PC-3 (cell line): ENCODE data around the gene ATE1. TPM values are rescaled to one million over a fixed set of nuclear protein-coding genes. Genes with fewer than 3 reads are reported as not detected.

Experiments used
- ATAC-seq: fragments of 200-7000 bp; cut with Tn5 transposase; 2 replicates; pipeline ENCODE4 v1.9.1; 2020; ENCODE audit warnings: mild to moderate bottlenecking, moderate library complexity
- BruUV-seq: library from RNA; stranded (reverse); fragments of 400-500 nt; replicated peaks from 2 replicates; lab custom pipeline; 2021; lab: Mats Ljungman, UMichigan
- CTCF ChIA-PET: fragments of 300-600 bp; sonication (Branson Sonifier 250); formaldehyde crosslinking; loops from one replicate; lab custom pipeline; 2022; ENCODE audit warnings: antibody characterized with exemption; lab: Charles Lee
- POLR2A ChIA-PET: fragments of 300-600 bp; sonication (Branson Sonifier 250); formaldehyde crosslinking; loops from one replicate; lab custom pipeline; 2022; ENCODE audit warnings: antibody characterized with exemption; ENCODE audit not compliant: unreplicated experiment; lab: Charles Lee
- DNase-seq: peaks from one replicate; pipeline ENCODE4 v3.0.0-alpha.2; 2015
- H2AFZ ChIP-seq: fragments of 300-600 bp; sonication (generic); 2 replicates; pipeline ENCODE4 v1.6.0; 2016; ENCODE audit warnings: antibody characterized with exemption, low read length
- H3F3A ChIP-seq: fragments of 300-600 bp; sonication (generic); one replicate; pipeline ENCODE4 v1.6.0; 2017; ENCODE audit warnings: antibody characterized with exemption, low read length, control low read depth, mild to moderate bottlenecking; ENCODE audit not compliant: unreplicated experiment
- H3K27ac ChIP-seq: fragments of 300-600 bp; sonication (generic); 2 replicates; pipeline ENCODE4 v1.5.1; 2016; ENCODE audit warnings: mild to moderate bottlenecking, low read length
- H3K27me3 ChIP-seq: fragments of 300-600 bp; sonication (generic); 2 replicates; pipeline ENCODE4 v1.6.1; 2016; ENCODE audit warnings: low read length, mixed read lengths
- H3K36me3 ChIP-seq: fragments of 300-600 bp; sonication (generic); 2 replicates; pipeline ENCODE4 v1.6.1; 2016; ENCODE audit warnings: low read depth, mixed run types, low read length, mixed read lengths
- H3K4me1 ChIP-seq: fragments of 300-600 bp; sonication (generic); 2 replicates; pipeline ENCODE4 v1.5.1; 2016; ENCODE audit warnings: low read length; ENCODE audit not compliant: insufficient read depth
- H3K4me2 ChIP-seq: fragments of 300-600 bp; sonication (generic); 2 replicates; pipeline ENCODE4 v1.6.0; 2016; ENCODE audit warnings: low read length
- H3K4me3 ChIP-seq: fragments of 300-600 bp; sonication (generic); 2 replicates; pipeline ENCODE4 v1.5.1; 2016; ENCODE audit warnings: mild to moderate bottlenecking, low read length, mixed read lengths
- H3K79me2 ChIP-seq: fragments of 300-600 bp; sonication (generic); 2 replicates; pipeline ENCODE4 v1.6.1; 2017; ENCODE audit warnings: low read length, mixed read lengths
- H3K9ac ChIP-seq: fragments of 300-600 bp; sonication (generic); 2 replicates; pipeline ENCODE4 v1.6.0; 2016; ENCODE audit warnings: mild to moderate bottlenecking, low read length
- H3K9me2 ChIP-seq: fragments of 300-600 bp; sonication (generic); replicated peaks from 2 replicates; pipeline ENCODE4 v1.6.1; 2016; ENCODE audit warnings: mixed run types, low read length, mixed read lengths
- H3K9me3 ChIP-seq: fragments of 300-600 bp; sonication (generic); 2 replicates; pipeline ENCODE4 v1.6.1; 2016; ENCODE audit warnings: low read length, mixed read lengths
- H4K20me1 ChIP-seq: fragments of 300-600 bp; sonication (generic); 2 replicates; pipeline ENCODE4 v1.6.1; 2016; ENCODE audit warnings: low read length, mixed read lengths
- CTCF ChIP-seq: fragments of 300-600 bp; sonication (generic); conservative IDR thresholded peaks from 2 replicates; pipeline ENCODE4 v1.5.1; 2017; ENCODE audit warnings: antibody characterized with exemption, low read depth, mild to moderate bottlenecking, low read length
- EZH2 ChIP-seq: fragments of 300-600 bp; sonication (generic); IDR thresholded peaks from one replicate; pipeline ENCODE4 v1.6.1; 2017; ENCODE audit warnings: antibody characterized with exemption, mild to moderate bottlenecking, low read length; ENCODE audit not compliant: unreplicated experiment
- EZH2phosphoT487 ChIP-seq: fragments of 300-600 bp; sonication (generic); IDR thresholded peaks from 2 replicates; pipeline ENCODE4 v1.6.1; 2018; ENCODE audit warnings: mild to moderate bottlenecking, antibody characterized with exemption, low read length, borderline replicate concordance
- intact Hi-C: fragments of 100-400 bp; cut with micrococcal nuclease; formaldehyde crosslinking; loops from 2 replicates; pipeline ENCODE4 v1.9.0; 2023
- total RNA-seq: library from RNA; depleted of rRNA; stranded (reverse); fragments of >200 nt; gene quantifications from 2 replicates; pipeline ENCODE4 v1.2.3, GENCODE V29; 2014

ATE1 gene
- total RNA-seq, 1 experiment from 2014 or later: 12.8 TPM

- ATAC-seq (no peak), DNase-seq (no peak)
- no peaks in the 10 kb centered on the region for H4K20me1 ChIP-seq
- TF ChIP-seq EZH2: no peak
- no peak for TF ChIP-seq CTCF
- TF ChIP-seq EZH2phosphoT487: no peak
- H3K9me3 ChIP-seq: no peaks in the 10 kb centered on the region
- no peak overlapping the region for H3K9ac ChIP-seq
- no TSS peak for BruUV-seq
- H3K27me3 ChIP-seq: no peaks in the 10 kb centered on the region
- no peak overlapping the region for H2AFZ ChIP-seq
- no peaks in the 10 kb centered on the region for H3K9me2 ChIP-seq
- no peaks in the 10 kb centered on the region for H3K79me2 ChIP-seq
- CTCF ChIA-PET: no interaction called here
- no peaks in the 10 kb centered on the region for H3K36me3 ChIP-seq
- POLR2A ChIA-PET: no interaction called here
- H3K27ac ChIP-seq: no peak overlapping the region
- no peak overlapping the region for H3K4me3 ChIP-seq
- H3K4me1 ChIP-seq: no peaks in the 10 kb centered on the region
- no peaks in the 10 kb centered on the region for H3F3A ChIP-seq
- intact Hi-C loops: loop anchor here (10.0 kb wide), 1 partner anchor 88 kb away; no protein-coding TSS in a partner anchor
- no peak overlapping the region for H3K4me2 ChIP-seq
Observed at GRCh38 chr10:121747163-121747775, 180.6 kb downstream of the ATE1 start.

- ChIA-PET CTCF (no interaction called here), POLR2A (no interaction called here)
- Histone ChIP-seq H3K36me3 (no peaks in the 10 kb centered on the region), H3K4me2 (no peak overlapping the region), H3K79me2 (no peaks in the 10 kb centered on the region), H3K4me3 (no peak overlapping the region), H3K9me2 (no peaks in the 10 kb centered on the region), H2AFZ (no peak overlapping the region), H3F3A (no peaks in the 10 kb centered on the region), H3K9me3 (no peaks in the 10 kb centered on the region), H4K20me1 (no peaks in the 10 kb centered on the region), H3K27ac (no peak overlapping the region), H3K4me1 (no peaks in the 10 kb centered on the region), H3K27me3 (no peaks in the 10 kb centered on the region), H3K9ac (no peak overlapping the region)
- intact Hi-C loops: loop anchor here (10.0 kb wide), 1 partner anchor 93 kb away; no protein-coding TSS in a partner anchor
- ATAC-seq: no peak
- DNase-seq: no peak
- BruUV-seq: no TSS peak
- TF ChIP-seq CTCF (no peak), EZH2 (no peak), EZH2phosphoT487 (no peak)
Observed at GRCh38 chr10:121741248-121741792, 186.5 kb downstream of the ATE1 start.

GRCh38 chr10:121740069-121740468 is 187.8 kb downstream of the ATE1 start:
- Histone ChIP-seq H3K27me3 (no peaks in the 10 kb centered on the region), H3K9me3 (no peaks in the 10 kb centered on the region), H3K9ac (no peak overlapping the region), H3K4me1 (no peaks in the 10 kb centered on the region), H3K79me2 (no peaks in the 10 kb centered on the region), H4K20me1 (no peaks in the 10 kb centered on the region), H3K9me2 (no peaks in the 10 kb centered on the region), H3K27ac (no peak overlapping the region), H3K4me3 (no peak overlapping the region), H3K36me3 (no peaks in the 10 kb centered on the region), H2AFZ (no peak overlapping the region), H3F3A (no peaks in the 10 kb centered on the region), H3K4me2 (no peak overlapping the region)
- TF ChIP-seq EZH2 (no peak), EZH2phosphoT487 (no peak), CTCF (no peak)
- ATAC-seq: no peak
- POLR2A ChIA-PET: no interaction called here
- DNase-seq: no peak
- intact Hi-C loops: loop anchor here (10.0 kb wide), 1 partner anchor 95 kb away; no protein-coding TSS in a partner anchor
- CTCF ChIA-PET: interaction anchor here (0.7 kb wide), 1 partner anchor 792 kb away, joined by 3 read pairs; no protein-coding TSS in a partner anchor
- BruUV-seq: no TSS peak
